ENCODE measurements around the gene ZNF324. TPM values are rescaled to one million over a fixed set of nuclear protein-coding genes. Genes with fewer than 3 reads are reported as not detected.

Gene ZNF324
- total RNA-seq, 2 experiments from 2014 or later: 12.8 to 13.9 TPM

Other genes with a start within 250 kb of the ZNF324 start
- gene ZNF544, start 238.2 kb upstream of the ZNF324 start, total RNA-seq: 10 to 100 TPM; 48.0 to 68.4 TPM
- gene ZNF8, start 188.1 kb upstream of the ZNF324 start, total RNA-seq: 1 to 10 TPM; 4.8 to 5.0 TPM
- 10 to 100 TPM; 78.3 to 82.7 TPM for gene ERVK3-1, start 161.7 kb upstream of the ZNF324 start, total RNA-seq
- 1 to 10 TPM; 4.4 to 6.3 TPM for gene ZSCAN22, start 140.1 kb upstream of the ZNF324 start, total RNA-seq
- 10 to 100 TPM; 12.2 to 12.8 TPM for gene A1BG, start 113.6 kb upstream of the ZNF324 start, total RNA-seq
- gene ZNF497, start 104.3 kb upstream of the ZNF324 start, total RNA-seq: under 1 TPM; 0.87 to 0.91 TPM
- gene ZNF837, start 86.0 kb upstream of the ZNF324 start, total RNA-seq: 1 to 10 TPM in 1 of 2 experiments, under 1 TPM in 1; 0.98 to 1.2 TPM
- 1,000 to 10,000 TPM in 1 of 2 experiments, 100 to 1,000 TPM in 1; 914 to 1,022 TPM for gene RPS5, start 79.8 kb upstream of the ZNF324 start, total RNA-seq
- gene RNF225, start 71.4 kb upstream of the ZNF324 start, total RNA-seq: under 1 TPM; 0.61 to 0.70 TPM
- 10 to 100 TPM in 1 of 2 experiments, 1 to 10 TPM in 1; 7.8 to 11.2 TPM for gene ZNF584, start 58.4 kb upstream of the ZNF324 start, total RNA-seq
- 1 to 10 TPM; 5.4 to 5.8 TPM for gene ZNF132, start 26.9 kb upstream of the ZNF324 start, total RNA-seq
- gene ZNF324B, start 15.5 kb upstream of the ZNF324 start, total RNA-seq: 10 to 100 TPM; 13.1 to 14.4 TPM
- 1 to 10 TPM; 5.9 to 7.4 TPM for gene ZNF446, start 9.3 kb downstream of the ZNF324 start, total RNA-seq
- gene SLC27A5, start 44.9 kb downstream of the ZNF324 start, total RNA-seq: 10 to 100 TPM; 22.9 to 23.6 TPM
- 10 to 100 TPM; 15.1 to 16.9 TPM for gene ZBTB45, start 52.7 kb downstream of the ZNF324 start, total RNA-seq
- gene TRIM28, start 77.0 kb downstream of the ZNF324 start, total RNA-seq: 100 to 1,000 TPM; 488 to 571 TPM
- gene CHMP2A, start 88.0 kb downstream of the ZNF324 start, total RNA-seq: 100 to 1,000 TPM in 1 of 2 experiments, 10 to 100 TPM in 1; 96.4 to 108 TPM
- gene UBE2M, start 91.5 kb downstream of the ZNF324 start, total RNA-seq: 100 to 1,000 TPM in 1 of 2 experiments, 10 to 100 TPM in 1; 87.6 to 109 TPM
- 10 to 100 TPM; 18.1 to 19.5 TPM for gene MZF1, start 106.3 kb downstream of the ZNF324 start, total RNA-seq